NT2/D1 (cell line): ENCODE results near the gene SRPX.

Experiments
- SUZ12 ChIP-seq: IDR thresholded peaks from 2 replicates; pipeline ENCODE4 v1.6.1; 2011; ENCODE audit not compliant: insufficient read length, insufficient read depth; ENCODE audit errors: extremely low read depth
- YY1 ChIP-seq: IDR thresholded peaks from 2 replicates; pipeline ENCODE4 v1.6.1; 2011; ENCODE audit not compliant: insufficient read length, insufficient read depth
- ZNF274 ChIP-seq: IDR thresholded peaks from 2 replicates; pipeline ENCODE4 v1.6.1; 2011; ENCODE audit warnings: mild to moderate bottlenecking, low read depth, low read length

- no peak for TF ChIP-seq ZNF274
- no peak for TF ChIP-seq YY1
- no peak for TF ChIP-seq SUZ12
Measured at GRCh38 chrX:38163193-38163592, 57.5 kb downstream of the SRPX start.
